ENCODE measurements around the gene NRGN. TPM values are rescaled to one million over a fixed set of nuclear protein-coding genes. Genes with fewer than 3 reads are reported as not detected.

NRGN gene
- total RNA-seq, 2 experiments from 2014 or later, result 6.8 to 16.9 TPM

GRCh38 chr11:124759266-124760204 lies 19.8 kb downstream of the NRGN start:
- Histone ChIP-seq H3K4me2 (ENCODE audit: low read length) (no peak overlapping the region), H3K9me3 (ENCODE audit: low read length) (no peaks in the 10 kb centered on the region), H3K4me1 (ENCODE audit: insufficient read depth, low read length, poor library complexity, severe bottlenecking) (peaks cover 44% of the 10 kb centered on the region), H3K79me2 (ENCODE audit: insufficient read depth, low read depth, low read length) (no peaks in the 10 kb centered on the region), H3K36me3 (ENCODE audit: insufficient read depth, low read length) (no peaks in the 10 kb centered on the region), H3K9me2 (ENCODE audit: insufficient read depth, low read length) (no peaks in the 10 kb centered on the region), H3K4me3 (ENCODE audit: low read depth, low read length, poor library complexity, severe bottlenecking) (no peak overlapping the region), H2AFZ (ENCODE audit: low read length) (no peak overlapping the region), H4K20me1 (ENCODE audit: insufficient read depth, low read length) (no peaks in the 10 kb centered on the region), H3K27ac (ENCODE audit: low read depth, low read length, poor library complexity, severe bottlenecking) (no peak overlapping the region)
- DNase-seq (ENCODE audit: low spot score), result no peak
- BruUV-seq (replicated peaks), result no TSS peak
- ChIA-PET POLR2A (no interaction called here), CTCF (ENCODE audit: unreplicated experiment) (no interaction called here)
- TF ChIP-seq CTCF (conservative IDR thresholded peaks at IDR 0.05; ENCODE audit: low read length), result no peak
- TF ChIP-seq EZH2phosphoT487 (IDR thresholded peaks at IDR 0.05; ENCODE audit: borderline replicate concordance, low read depth, low read length), result no peak
- intact Hi-C loops (cut with micrococcal nuclease; ENCODE audit: unreplicated experiment), result no loop called here

GRCh38 chr11:124760205-124760652 lies 20.5 kb downstream of the NRGN start:
- POLR2A ChIA-PET, result no interaction called here
- no peak overlapping the region for H3K27ac ChIP-seq (ENCODE audit: low read depth, low read length, poor library complexity, severe bottlenecking)
- peaks cover 44% of the 10 kb centered on the region for H3K4me1 ChIP-seq (ENCODE audit: insufficient read depth, low read length, poor library complexity, severe bottlenecking)
- BruUV-seq (replicated peaks), result no TSS peak
- intact Hi-C loops (cut with micrococcal nuclease; ENCODE audit: unreplicated experiment), result no loop called here
- TF ChIP-seq CTCF (conservative IDR thresholded peaks at IDR 0.05; ENCODE audit: low read length) (no peak), EZH2phosphoT487 (IDR thresholded peaks at IDR 0.05; ENCODE audit: borderline replicate concordance, low read depth, low read length) (no peak)
- no peaks in the 10 kb centered on the region for H3K9me2 ChIP-seq (ENCODE audit: insufficient read depth, low read length)
- H2AFZ ChIP-seq (ENCODE audit: low read length), result no peak overlapping the region
- no peaks in the 10 kb centered on the region for H4K20me1 ChIP-seq (ENCODE audit: insufficient read depth, low read length)
- H3K4me2 ChIP-seq (ENCODE audit: low read length), result no peak overlapping the region; the same call in 1 of the 2 replicates
- no peak overlapping the region for H3K4me3 ChIP-seq (ENCODE audit: low read depth, low read length, poor library complexity, severe bottlenecking)
- H3K36me3 ChIP-seq (ENCODE audit: insufficient read depth, low read length), result no peaks in the 10 kb centered on the region
- CTCF ChIA-PET (ENCODE audit: unreplicated experiment), result no interaction called here
- no peaks in the 10 kb centered on the region for H3K79me2 ChIP-seq (ENCODE audit: insufficient read depth, low read depth, low read length)
- no peak for DNase-seq (ENCODE audit: low spot score)
- no peaks in the 10 kb centered on the region for H3K9me3 ChIP-seq (ENCODE audit: low read length)

DNA sequence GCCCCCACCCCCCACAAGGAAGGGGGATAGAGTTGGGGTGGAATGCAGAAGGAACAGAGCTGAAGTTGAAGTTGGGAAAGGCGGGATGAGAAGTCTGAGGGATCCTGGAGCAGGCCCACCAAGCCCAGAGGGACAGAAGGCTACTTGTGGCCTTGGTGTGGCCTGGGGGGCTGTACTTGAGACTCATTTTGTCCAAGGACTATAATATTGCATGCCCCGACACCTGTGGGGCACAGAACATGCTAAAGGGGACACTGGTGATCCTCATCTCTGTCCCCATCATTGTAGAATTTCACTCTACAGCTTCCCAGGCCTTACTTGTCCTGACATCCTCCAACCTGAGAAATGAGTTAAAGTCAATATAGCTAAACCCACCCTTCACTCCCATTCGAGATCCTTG lies 21.1 kb downstream of the NRGN start:
- Histone ChIP-seq H3K79me2 (ENCODE audit: insufficient read depth, low read depth, low read length) (no peaks in the 10 kb centered on the region), H3K27ac (ENCODE audit: low read depth, low read length, poor library complexity, severe bottlenecking) (no peak overlapping the region), H3K4me3 (ENCODE audit: low read depth, low read length, poor library complexity, severe bottlenecking) (no peak overlapping the region), H4K20me1 (ENCODE audit: insufficient read depth, low read length) (no peaks in the 10 kb centered on the region), H3K4me1 (ENCODE audit: insufficient read depth, low read length, poor library complexity, severe bottlenecking) (peaks cover 44% of the 10 kb centered on the region), H3K36me3 (ENCODE audit: insufficient read depth, low read length) (no peaks in the 10 kb centered on the region), H3K9me3 (ENCODE audit: low read length) (no peaks in the 10 kb centered on the region), H2AFZ (ENCODE audit: low read length) (no peak overlapping the region), H3K4me2 (ENCODE audit: low read length) (no peak overlapping the region; the same call in 1 of the 2 replicates), H3K9me2 (ENCODE audit: insufficient read depth, low read length) (no peaks in the 10 kb centered on the region)
- no TSS peak for BruUV-seq (replicated peaks)
- ChIA-PET POLR2A (no interaction called here), CTCF (ENCODE audit: unreplicated experiment) (interaction anchor here (0.7 kb wide), 1 partner anchor 18 kb away, joined by 3 read pairs; no protein-coding TSS in a partner anchor)
- intact Hi-C loops (cut with micrococcal nuclease; ENCODE audit: unreplicated experiment), result no loop called here
- TF ChIP-seq EZH2phosphoT487 (IDR thresholded peaks at IDR 0.05; ENCODE audit: borderline replicate concordance, low read depth, low read length), result no peak
- no peak for TF ChIP-seq CTCF (conservative IDR thresholded peaks at IDR 0.05; ENCODE audit: low read length)
- DNase-seq (ENCODE audit: low spot score), result no peak

Data from OCI-LY7 (cell line).